Aorta (tissue), 5 donors: Measurements from ENCODE around the gene SAMM50. TPM values are rescaled to one million over a fixed set of nuclear protein-coding genes. Genes with fewer than 3 reads are reported as not detected.

ENCODE experiments used
- ATAC-seq: fragments of 200-7000 bp; cut with Tn5 transposase; one replicate; pipeline ENCODE4 v1.9.1; 2022; ENCODE audit warnings: moderate library complexity; ENCODE audit not compliant: low FRiP score
- DNase-seq, 2 donors: peaks; one replicate each; pipeline ENCODE4 v3.0.0-alpha.2; 2020
- H3K27ac ChIP-seq, 2 donors: one replicate each; pipeline ENCODE4 v1.5.1; 2013; ENCODE audit warnings: low read length in 2 of 2, mild to moderate bottlenecking in 2 of 2, moderate library complexity in 2 of 2, control low read depth in 1 of 2, inconsistent platforms in 1 of 2, low read depth in 1 of 2
- H3K27me3 ChIP-seq, 2 donors: one replicate each; pipeline ENCODE4 v1.6.1; 2013; ENCODE audit warnings: control low read depth in 1 of 2, low read length in 1 of 2, mild to moderate bottlenecking in 1 of 2, moderate library complexity in 1 of 2; ENCODE audit not compliant: insufficient read depth in 2 of 2, control insufficient read depth in 1 of 2
- H3K36me3 ChIP-seq, 2 donors: one replicate each; pipeline ENCODE4 v1.6.1; 2013; ENCODE audit warnings: control low read depth in 1 of 2, low read length in 1 of 2, mild to moderate bottlenecking in 1 of 2; ENCODE audit not compliant: insufficient read depth in 2 of 2, control insufficient read depth in 1 of 2
- H3K4me1 ChIP-seq, 2 donors: one replicate each; pipeline ENCODE4 v1.6.1; 2013; ENCODE audit warnings: low read length in 2 of 2, control low read depth in 1 of 2, mild to moderate bottlenecking in 1 of 2, moderate library complexity in 1 of 2; ENCODE audit not compliant: insufficient read depth in 2 of 2, control insufficient read depth in 1 of 2
- H3K4me3 ChIP-seq, 2 donors: one replicate each; pipeline ENCODE4 v1.5.1; 2013; ENCODE audit warnings: low read length in 2 of 2, control low read depth in 1 of 2, mild to moderate bottlenecking in 1 of 2
- H3K9me3 ChIP-seq: one replicate; pipeline ENCODE4 v1.6.1; 2013; ENCODE audit warnings: mild to moderate bottlenecking, low read length; ENCODE audit not compliant: control insufficient read depth
- WGBS, 2 donors: extraction: QIAGEN DNeasy Blood & Tissue Kit; methylation state at CpG; one replicate each; pipeline ENCODE4 v1.1.7; 2013; 5-methylcytosine and 5-hydroxymethylcytosine counted together
- intact Hi-C, 2 donors: fragments of 100-400 bp; cut with DNase I; formaldehyde crosslinking; loops; one replicate each; pipeline versions ENCODE4 v1.14.2 to v1.15.0; 2022
- long read RNA-seq, 2 donors: library from polyadenylated mRNA; unstranded; transcript quantifications; one replicate each; pipeline ENCODE4 v2.0.0, GENCODE V29; 2020 to 2021
- polyA plus RNA-seq, 2 donors: library from polyadenylated mRNA; stranded (reverse); fragments of 200-250 nt; gene quantifications; one replicate each; pipeline ENCODE4 v1.2.3, GENCODE V29; 2013
- total RNA-seq, 2 donors: library from RNA; stranded (reverse); fragmentation: NEBNext Ultra II Directional; extraction: Animal tissue kit (Norgen Biotek cat#: 25700); gene quantifications; one replicate each; pipeline ENCODE4 v1.2.1, GENCODE V29; 2021
- donor health status: healthy with polysubstance abuse.
- donor health status: Bipolar disorder and iron deficiency.
- donor health status: DM: no; HTN: no; CAD: no.
- donor health status: DM: no; HTN: no; CAD: no.
- donor health status: DM: yes; HTN: yes; CAD: no.

Gene SAMM50
- 10 to 100 TPM; 20.9 to 29.5 TPM for total RNA-seq
- polyA plus RNA-seq = 10 to 100 TPM; 29.2 to 29.7 TPM
- long read RNA-seq, donor 1, transcript SAMM50-201 (15 exons, 1,717 nt) = major isoform, 161 of 176 reads
- long read RNA-seq, donor 1, partial matches to known transcripts = 9 of 176 reads
- long read RNA-seq, donor 1, other reads (novel, unspliced or antisense) = 6 of 176 reads
- long read RNA-seq, donor 2, transcript SAMM50-201 (15 exons, 1,717 nt) = major isoform, 22 of 29 reads
- long read RNA-seq, donor 2, partial matches to known transcripts = 6 of 29 reads
- long read RNA-seq, donor 2, other reads (novel, unspliced or antisense) = 1 of 29 reads

DNA sequence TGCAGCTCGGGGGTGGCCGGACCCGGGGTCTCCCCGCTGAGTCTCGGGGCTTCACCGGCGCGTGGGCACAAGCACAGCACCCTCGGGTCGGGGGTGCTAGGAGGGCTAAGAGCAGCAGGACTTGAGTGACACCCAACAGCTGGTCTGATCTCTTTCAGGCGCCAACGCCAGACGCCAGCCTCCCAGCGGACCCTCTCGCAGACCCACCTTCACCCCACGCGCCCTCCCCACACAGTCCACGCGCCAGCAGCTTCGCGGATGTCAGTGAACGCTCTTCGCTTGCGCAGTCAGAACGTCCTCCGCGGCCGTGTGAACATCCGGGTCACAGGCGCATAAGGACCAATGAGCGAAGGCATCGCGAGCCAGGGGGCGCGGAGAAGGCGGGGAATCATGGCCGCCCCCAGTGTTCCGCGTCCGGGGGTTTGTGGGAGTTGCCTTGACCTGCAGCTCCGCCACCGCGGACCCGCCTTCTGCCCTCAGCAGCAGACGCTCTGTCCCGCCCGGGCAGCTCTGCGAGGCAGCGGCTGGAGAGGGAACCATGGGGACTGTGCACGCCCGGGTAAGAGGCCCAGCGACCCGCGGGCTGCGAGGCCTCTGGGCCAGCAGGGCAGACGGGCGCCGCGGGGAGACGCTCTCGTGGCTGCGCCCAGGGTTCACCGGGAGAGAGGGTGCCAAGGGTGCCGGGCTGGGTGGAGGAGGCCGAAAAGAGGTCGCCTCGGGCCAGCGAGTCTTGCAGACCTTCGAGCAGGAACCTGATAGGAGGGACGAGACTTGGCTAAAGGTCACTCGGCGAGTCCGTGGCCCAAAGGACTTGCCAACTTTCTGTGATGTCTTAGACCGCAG lies at the start of gene SAMM50:
TSS of gene SAMM50 (plus strand) at position 403 of the 843 bp plus-strand sequence. CDS start at position 539, 136 bp downstream.
- WGBS, 2 donors = 0 to 1% methylated on average over 74 of the region's 74 CpGs
- peak within 1 kb of the TSS; percentile 30 to 70 for H3K4me3 ChIP-seq
- H3K4me1 ChIP-seq = peaks cover 0 to 3% of the 10 kb centered on the region in 2 donors
- no peaks in the 10 kb centered on the region for H3K27me3 ChIP-seq
- H3K27ac ChIP-seq = peak within 1 kb of the TSS in 1 of 2 donors; percentile 7
- peak; percentile 97 for ATAC-seq
- DNase-seq = peak; percentile 96 to 97
- H3K36me3 ChIP-seq = no peaks in the 10 kb centered on the region
- intact Hi-C loops = loop anchor here (10.0 kb wide), 2 partner anchors 60 to 140 kb away; partner anchors contain the start of gene EFCAB6 (in 1 of the 2)
- H3K9me3 ChIP-seq = no peaks in the 10 kb centered on the region

DNA sequence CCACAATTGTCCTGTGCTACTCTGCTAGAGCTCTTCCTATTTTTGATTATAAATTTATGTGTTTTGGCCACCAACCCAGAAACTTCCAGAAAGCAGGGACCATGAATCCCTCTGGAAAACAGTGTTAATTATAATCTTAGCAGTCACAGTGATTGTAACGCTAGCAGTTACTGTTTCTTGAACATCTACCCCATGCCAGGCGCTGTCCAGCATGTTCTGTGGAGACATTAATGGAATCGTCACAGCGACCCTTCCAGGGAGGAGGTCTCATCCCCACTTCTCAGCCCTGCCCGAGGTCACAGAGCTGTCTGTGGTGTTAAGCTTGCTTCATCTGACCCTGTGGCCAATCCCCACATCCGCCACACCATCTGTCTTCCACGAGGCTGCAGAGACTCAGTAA lies 49.6 kb upstream of the SAMM50 start:
- ATAC-seq (no peak), DNase-seq (no peak)
- 30 to 37% methylated on average over 7 of the region's 7 CpGs for WGBS, 2 donors
- intact Hi-C loops = no loop called here
- Histone ChIP-seq H3K4me1 (no peaks in the 10 kb centered on the region), H3K9me3 (no peaks in the 10 kb centered on the region), H3K36me3 (no peaks in the 10 kb centered on the region), H3K27me3 (no peaks in the 10 kb centered on the region), H3K4me3 (no peak overlapping the region), H3K27ac (no peak overlapping the region)

DNA sequence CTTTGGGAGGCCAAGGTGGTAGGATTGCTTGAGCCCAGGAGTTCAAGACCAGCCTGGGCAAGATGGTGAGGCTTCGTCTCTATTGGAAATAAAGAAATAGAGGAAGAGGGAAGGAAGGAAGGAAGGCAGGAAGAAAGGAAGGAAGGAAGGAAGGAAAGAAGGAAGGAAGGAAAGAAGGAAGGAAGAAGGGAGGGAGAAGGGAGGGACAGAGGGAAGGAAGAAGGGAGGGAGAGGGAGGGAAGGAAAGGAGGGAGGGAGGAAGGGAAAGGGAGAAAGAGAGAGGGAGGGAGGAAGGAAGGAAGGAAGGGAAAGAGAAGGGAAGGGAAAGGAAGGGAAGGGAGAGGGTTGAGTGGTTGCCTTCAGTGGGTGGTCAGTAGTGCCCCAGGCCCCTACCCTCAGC lies 45.5 kb upstream of the SAMM50 start:
- Histone ChIP-seq H3K4me1 (no peaks in the 10 kb centered on the region), H3K9me3 (no peaks in the 10 kb centered on the region), H3K27me3 (no peaks in the 10 kb centered on the region), H3K4me3 (no peak overlapping the region), H3K36me3 (no peaks in the 10 kb centered on the region), H3K27ac (no peak overlapping the region)
- ATAC-seq (no peak), DNase-seq (no peak)
- 88% methylated on average over 1 of the region's 1 CpG for WGBS, 2 donors
- intact Hi-C loops = no loop called here

DNA sequence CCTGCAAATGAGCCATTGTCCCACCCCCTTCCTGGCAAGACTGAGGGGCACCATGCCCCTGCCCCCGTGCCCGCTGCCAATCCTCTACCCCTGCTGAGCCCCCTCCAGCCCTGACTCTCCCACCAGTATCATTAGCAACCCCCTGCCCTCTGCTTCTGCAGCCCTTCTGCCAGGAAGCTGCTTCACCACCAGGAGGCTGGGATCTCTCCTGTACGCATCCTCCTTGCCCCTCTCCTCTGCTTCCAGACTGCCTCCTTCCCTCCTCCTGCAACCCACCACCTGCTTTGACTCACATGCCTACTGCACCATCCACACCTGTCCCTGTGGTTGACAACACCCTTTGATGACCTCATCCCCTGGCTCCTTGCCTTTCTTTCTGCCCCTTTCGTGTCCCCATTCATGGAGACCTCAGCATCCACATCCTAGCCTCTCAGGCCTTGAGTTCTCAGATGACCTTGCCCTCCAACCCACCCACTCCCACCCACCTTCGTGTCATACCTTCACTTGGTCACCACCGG lies 45.0 kb upstream of the SAMM50 start:
- Histone ChIP-seq H3K27me3 (no peaks in the 10 kb centered on the region), H3K4me1 (no peaks in the 10 kb centered on the region), H3K4me3 (no peak overlapping the region), H3K9me3 (no peaks in the 10 kb centered on the region), H3K27ac (no peak overlapping the region), H3K36me3 (no peaks in the 10 kb centered on the region)
- DNase-seq = no peak
- intact Hi-C loops = no loop called here
- 61 to 69% methylated on average over 6 of the region's 6 CpGs for WGBS, 2 donors
- no peak for ATAC-seq

DNA sequence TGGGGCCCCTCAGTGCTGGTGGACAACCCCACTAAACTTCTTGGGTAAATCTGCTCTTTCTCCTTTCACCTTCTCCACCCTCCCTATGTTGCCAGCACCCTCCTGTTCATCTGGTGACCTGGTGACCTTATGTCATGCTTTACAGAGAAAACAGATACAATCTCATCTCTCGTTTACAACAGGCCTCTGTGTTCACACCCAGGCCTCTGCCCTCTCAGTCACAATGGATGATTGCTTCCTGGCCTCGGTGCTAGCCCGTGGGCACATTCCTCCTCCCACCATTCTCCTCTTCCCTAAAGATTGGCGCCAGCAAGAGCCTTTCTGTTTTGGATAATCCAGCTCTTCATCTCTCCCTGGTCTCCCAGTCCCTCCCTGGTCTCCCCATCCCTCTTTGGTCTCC lies 43.9 kb upstream of the SAMM50 start:
- ATAC-seq = no peak
- no peak overlapping the region for H3K27ac ChIP-seq
- peaks cover 4% of the 10 kb centered on the region for H3K9me3 ChIP-seq
- no peak for DNase-seq
- H3K4me1 ChIP-seq = no peaks in the 10 kb centered on the region
- H3K36me3 ChIP-seq = no peaks in the 10 kb centered on the region
- H3K4me3 ChIP-seq = no peak overlapping the region
- no peaks in the 10 kb centered on the region for H3K27me3 ChIP-seq
- intact Hi-C loops = no loop called here
- 15 to 20% methylated on average over 4 of the region's 4 CpGs for WGBS, 2 donors

DNA sequence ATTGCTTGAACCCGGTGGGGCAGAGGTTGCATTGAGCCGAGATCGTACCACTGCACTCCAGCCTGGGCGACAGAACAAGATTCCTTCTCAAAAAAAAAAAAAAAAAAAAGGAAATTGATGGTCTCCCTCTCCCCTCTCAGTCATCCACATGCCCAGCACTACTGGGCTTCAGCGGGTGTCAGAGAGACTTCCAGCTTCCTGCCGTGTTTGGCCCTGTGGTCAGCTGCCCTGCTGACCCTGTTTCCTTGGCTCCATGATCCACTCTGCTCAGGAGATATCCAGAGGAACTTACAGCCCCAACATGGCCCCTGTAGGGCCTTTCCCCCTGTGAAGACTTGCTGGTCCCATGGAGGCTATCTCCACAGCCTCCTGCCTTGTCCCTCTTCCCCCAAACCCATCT lies 37.7 kb upstream of the SAMM50 start:
- intact Hi-C loops = no loop called here
- H3K27ac ChIP-seq = no peak overlapping the region
- H3K4me3 ChIP-seq = no peak overlapping the region
- peaks cover 4% of the 10 kb centered on the region for H3K9me3 ChIP-seq
- ATAC-seq (no peak), DNase-seq (peak in 1 of 2 donors; percentile 63)
- no peaks in the 10 kb centered on the region for H3K27me3 ChIP-seq
- no peaks in the 10 kb centered on the region for H3K36me3 ChIP-seq
- H3K4me1 ChIP-seq = no peaks in the 10 kb centered on the region
- WGBS, 2 donors = 80 to 92% methylated on average over 6 of the region's 6 CpGs

DNA sequence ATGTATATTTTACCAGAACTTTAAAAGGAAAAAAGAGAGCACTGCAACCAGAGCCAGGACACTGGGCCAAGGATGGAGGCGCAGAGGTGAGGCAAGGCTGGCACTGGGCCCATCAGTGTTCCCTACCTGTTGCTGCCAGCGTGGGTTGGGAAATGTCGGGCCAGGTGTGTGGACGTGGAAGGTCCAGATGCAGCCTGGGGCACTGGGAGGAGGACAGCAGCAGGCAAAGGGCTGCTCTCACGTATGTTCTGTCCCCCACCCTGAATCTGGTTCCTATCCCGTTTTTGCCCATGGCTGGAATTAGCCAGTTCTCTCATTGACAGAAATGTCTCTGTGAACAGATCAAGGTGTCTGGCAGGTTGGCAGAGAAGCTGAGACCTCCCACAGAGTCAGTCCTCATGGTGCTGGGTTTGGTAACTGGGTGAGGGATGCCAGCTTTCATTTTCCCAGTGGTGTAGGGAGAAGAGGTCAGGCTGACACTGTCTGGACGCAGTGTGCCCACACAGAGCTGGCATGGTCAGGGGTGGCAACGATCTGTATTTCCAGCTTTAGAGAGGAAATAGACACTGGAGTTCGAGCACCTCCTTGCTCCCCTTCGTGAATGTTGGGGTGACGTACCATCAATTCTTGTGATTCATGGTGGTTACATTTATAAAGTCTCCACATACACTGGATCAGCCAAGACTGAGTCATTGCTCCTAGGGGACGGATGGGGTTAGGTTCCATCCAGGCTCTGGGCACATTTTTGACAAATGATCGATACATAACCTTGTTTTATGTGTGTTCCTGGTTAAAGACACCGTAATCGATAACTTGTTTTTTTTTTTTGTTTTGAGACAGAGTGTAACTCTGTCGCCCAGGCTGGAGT lies 35.9 kb upstream of the SAMM50 start:
- Histone ChIP-seq H3K4me3 (no peak overlapping the region), H3K4me1 (no peaks in the 10 kb centered on the region), H3K27me3 (no peaks in the 10 kb centered on the region), H3K36me3 (no peaks in the 10 kb centered on the region), H3K9me3 (peaks cover 4% of the 10 kb centered on the region), H3K27ac (no peak overlapping the region)
- 60 to 69% methylated on average over 16 of the region's 16 CpGs for WGBS, 2 donors
- ATAC-seq (no peak), DNase-seq (no peak)
- intact Hi-C loops = no loop called here

DNA sequence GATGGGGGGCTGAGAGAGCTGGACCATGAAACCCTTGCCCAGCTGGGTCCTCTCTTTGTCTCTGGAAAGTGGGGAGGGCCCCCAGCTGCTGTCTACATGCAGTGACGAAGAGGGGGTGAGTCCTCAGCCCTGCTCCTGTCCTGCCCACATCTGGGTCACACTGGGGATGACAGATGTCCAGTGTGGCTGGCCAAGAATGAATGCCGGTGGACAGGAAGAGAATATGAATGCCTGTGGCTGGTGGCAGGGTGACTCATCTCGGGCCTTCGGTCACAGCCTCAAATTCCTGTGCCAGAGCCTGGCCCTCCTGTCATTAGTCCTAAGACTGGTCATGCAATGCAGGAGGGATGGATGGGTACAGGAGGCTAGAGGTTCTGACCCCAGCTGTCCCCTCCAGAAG lies 33.9 kb upstream of the SAMM50 start:
- intact Hi-C loops = no loop called here
- 14 to 22% methylated on average over 4 of the region's 4 CpGs for WGBS, 2 donors
- H3K27me3 ChIP-seq = no peaks in the 10 kb centered on the region
- no peaks in the 10 kb centered on the region for H3K9me3 ChIP-seq
- DNase-seq = no peak
- no peaks in the 10 kb centered on the region for H3K36me3 ChIP-seq
- H3K27ac ChIP-seq = no peak overlapping the region
- no peak overlapping the region for H3K4me3 ChIP-seq
- no peaks in the 10 kb centered on the region for H3K4me1 ChIP-seq
- no peak for ATAC-seq
